SK-N-SH (cell line): Measurements from ENCODE around the gene IFNLR1. TPM values are rescaled to one million over a fixed set of nuclear protein-coding genes. Genes with fewer than 3 reads are reported as not detected.

Source experiments
- CTCF ChIA-PET: fragments of 300-600, 350-600 bp; formaldehyde crosslinking; extraction: SDS; loops from one replicate; lab custom pipeline; 2021; lab: Yijun Ruan, JAX
- POLR2A ChIA-PET: fragments of 350-600 bp; sonication (Branson Sonifier 250); formaldehyde crosslinking; extraction: SDS; loops from one replicate; lab custom pipeline; 2020; ENCODE audit warnings: antibody characterized with exemption, inconsistent platforms; lab: Yijun Ruan, JAX
- DNase-seq: peaks from one replicate; pipeline ENCODE4 v3.0.0; 2012
- H2AFZ ChIP-seq: fragments of 200-600 bp; sonication (generic); 2 replicates; pipeline ENCODE4 v1.8.1; 2016; ENCODE audit warnings: antibody characterized with exemption, mild to moderate bottlenecking, low read depth
- H3F3A ChIP-seq: fragments of 200-600 bp; sonication (generic); replicated peaks from 2 replicates; pipeline ENCODE3; 2016; ENCODE audit warnings: antibody characterized with exemption, mild to moderate bottlenecking; ENCODE audit not compliant: insufficient read depth
- H3K27ac ChIP-seq, 2 experiments: fragments of 200-500 bp in 1 of 2; fragments of 200-600 bp in 1 of 2; sonication (Bioruptor generic) in 1 of 2; sonication (generic), shearing (Covaris generic) in 1 of 2; 2 replicates each; pipeline versions ENCODE4 v1.5.1 to v1.6.1; 2014 to 2016; ENCODE audit warnings: low read depth in 2 of 2, inconsistent platforms in 1 of 2, low read length in 1 of 2, mild to moderate bottlenecking in 1 of 2, mixed read lengths in 1 of 2
- H3K27me3 ChIP-seq: fragments of 200-600 bp; sonication (generic), shearing (Covaris generic); 2 replicates; pipeline ENCODE4 v1.6.1; 2016; ENCODE audit warnings: mixed run types; ENCODE audit not compliant: insufficient read depth
- H3K36me3 ChIP-seq, 2 experiments: fragments of 200-500 bp in 1 of 2; fragments of 200-600 bp in 1 of 2; sonication (Bioruptor generic) in 1 of 2; sonication (generic) in 1 of 2; replicated peaks in 1 of 2; 2 replicates each; pipeline versions ENCODE3 to v1.5.1; 2014 to 2016; ENCODE audit warnings: low read length in 1 of 2, mild to moderate bottlenecking in 1 of 2; ENCODE audit not compliant: insufficient read depth in 2 of 2, control insufficient read depth in 1 of 2
- H3K4me1 ChIP-seq, 2 experiments: fragments of 200-500 bp in 1 of 2; fragments of 200-600 bp in 1 of 2; sonication (Bioruptor generic) in 1 of 2; sonication (generic), shearing (Covaris generic) in 1 of 2; 2 replicates each; pipeline versions ENCODE4 v1.5.1 to v1.6.1; 2014 to 2016; ENCODE audit warnings: low read depth in 1 of 2, low read length in 1 of 2, mixed run types in 1 of 2; ENCODE audit not compliant: insufficient read depth in 2 of 2, control insufficient read depth in 1 of 2
- H3K4me2 ChIP-seq: fragments of 200-600 bp; sonication (generic), shearing (Covaris generic); 2 replicates; pipeline ENCODE4 v1.6.1; 2017; ENCODE audit warnings: mixed run types
- H3K4me3 ChIP-seq, 2 experiments: fragments of 200-500 bp in 1 of 2; fragments of 200-600 bp in 1 of 2; sonication (Bioruptor generic) in 1 of 2; sonication (generic), shearing (Covaris generic) in 1 of 2; 2 replicates each; pipeline versions ENCODE4 v1.5.1 to v1.8.1; 2014 to 2016; ENCODE audit warnings: low read depth in 2 of 2, inconsistent platforms in 1 of 2, low read length in 1 of 2, mild to moderate bottlenecking in 1 of 2, mixed read lengths in 1 of 2, moderate library complexity in 1 of 2
- H3K79me2 ChIP-seq: fragments of 200-600 bp; sonication (generic); 2 replicates; pipeline ENCODE4 v1.8.1; 2017; ENCODE audit warnings: mild to moderate bottlenecking; ENCODE audit not compliant: insufficient read depth
- H3K9ac ChIP-seq: fragments of 200-600 bp; sonication (generic); 2 replicates; pipeline ENCODE4 v1.6.1; 2017; ENCODE audit warnings: mixed run types
- H3K9me2 ChIP-seq: fragments of 200-600 bp; sonication (generic); 2 replicates; pipeline ENCODE4 v1.6.1; 2017; ENCODE audit warnings: mixed run types
- H3K9me3 ChIP-seq: fragments of 200-600 bp; sonication (generic); 2 replicates; pipeline ENCODE4 v1.6.1; 2017; ENCODE audit warnings: mixed run types, mild to moderate bottlenecking, moderate library complexity
- H4K20me1 ChIP-seq: fragments of 200-600 bp; sonication (generic); 2 replicates; pipeline ENCODE4 v1.6.1; 2017; ENCODE audit warnings: mild to moderate bottlenecking, mixed run types; ENCODE audit not compliant: insufficient read depth
- CHD2 ChIP-seq: fragments of 150-350 bp; IDR thresholded peaks from 2 replicates; pipeline ENCODE4 v1.6.1; 2018; ENCODE audit warnings: low read length; ENCODE audit not compliant: partially characterized antibody
- ELF1 ChIP-seq: IDR thresholded peaks from 2 replicates; pipeline ENCODE4 v1.4.0; 2012
- EP300 ChIP-seq, 2 experiments: IDR thresholded peaks; 2 replicates each; pipeline versions ENCODE4 v1.4.0 to v1.6.1; 2012; ENCODE audit warnings: borderline replicate concordance in 1 of 2, low read depth in 1 of 2, low read length in 1 of 2
- FOSL2 ChIP-seq: IDR thresholded peaks from 2 replicates; pipeline ENCODE4 v1.4.0; 2012; ENCODE audit warnings: low read depth, mild to moderate bottlenecking, moderate library complexity, borderline replicate concordance
- FOXM1 ChIP-seq: IDR thresholded peaks from 2 replicates; pipeline ENCODE4 v1.4.0; 2012; ENCODE audit warnings: low read depth, mild to moderate bottlenecking
- GABPA ChIP-seq: IDR thresholded peaks from 2 replicates; pipeline ENCODE4 v1.4.0; 2012; ENCODE audit warnings: low read depth, mild to moderate bottlenecking
- GATA2 ChIP-seq: sonication (generic); formaldehyde crosslinking; IDR thresholded peaks from 2 replicates; pipeline ENCODE4 v1.5.0; 2020; ENCODE audit warnings: mild to moderate bottlenecking, missing genetic modification reagents
- JUND ChIP-seq: IDR thresholded peaks from 2 replicates; pipeline ENCODE4 v1.4.0; 2012
- MEF2A ChIP-seq: IDR thresholded peaks from 2 replicates; pipeline ENCODE4 v1.4.0; 2012; ENCODE audit warnings: low read depth, borderline replicate concordance
- MXI1 ChIP-seq: IDR thresholded peaks from 2 replicates; pipeline ENCODE4 v1.6.1; 2012; ENCODE audit warnings: mild to moderate bottlenecking, low read depth, low read length, improper control_type of control experiment
- NRF1 ChIP-seq: IDR thresholded peaks from 2 replicates; pipeline ENCODE4 v1.6.1; 2012; ENCODE audit warnings: low read depth, mild to moderate bottlenecking, low read length
- POLR2AphosphoS5 ChIP-seq: IDR thresholded peaks from 2 replicates; pipeline ENCODE4 v1.6.1; 2012; ENCODE audit warnings: low read depth, low read length
- RAD21 ChIP-seq: IDR thresholded peaks from 2 replicates; pipeline ENCODE4 v1.6.1; 2012; ENCODE audit warnings: mild to moderate bottlenecking, low read length
- TAF1 ChIP-seq: IDR thresholded peaks from 2 replicates; pipeline ENCODE4 v1.6.1; 2012; ENCODE audit warnings: low read depth, mild to moderate bottlenecking, low read length, moderate library complexity, borderline replicate concordance
- TCF12 ChIP-seq: IDR thresholded peaks from 2 replicates; pipeline ENCODE4 v1.4.0; 2012
- YY1 ChIP-seq: IDR thresholded peaks from 2 replicates; pipeline ENCODE4 v1.4.0; 2012; ENCODE audit warnings: low read depth, mild to moderate bottlenecking
- WGBS: methylation state at CpG from one replicate; pipeline ENCODE4 v1.1.6; 2017; ENCODE audit warnings: low lambda C conversion rate; 5-methylcytosine and 5-hydroxymethylcytosine counted together
- polyA plus RNA-seq, 3 experiments: library from polyadenylated mRNA; depleted of rRNA; stranded (reverse); fragments of >200 nt; gene quantifications; 2 replicates each; pipeline ENCODE4 v1.2.3, GENCODE V29; 2012
- TF ChIP-seq, protein P1 (sequence below): IDR thresholded peaks from 2 replicates; pipeline ENCODE4 v1.4.0; 2012; ENCODE audit warnings: low read depth
- TF ChIP-seq, protein P2 (sequence below): IDR thresholded peaks from 2 replicates; pipeline ENCODE4 v1.4.0; 2012; ENCODE audit warnings: low read depth, borderline replicate concordance
- TF ChIP-seq, protein P3 (sequence below): fragments of 200-600 bp; sonication (generic); IDR thresholded peaks from 2 replicates; pipeline ENCODE4 v1.6.1; 2017; ENCODE audit warnings: antibody characterized with exemption, mild to moderate bottlenecking, moderate library complexity
- TF ChIP-seq, protein P4 (sequence below): IDR thresholded peaks from 2 replicates; pipeline ENCODE4; 2012

Gene IFNLR1
- polyA plus RNA-seq, 1 of the 3 experiments (the other 2 are of a cell fraction), result 0.30 TPM

DNA sequence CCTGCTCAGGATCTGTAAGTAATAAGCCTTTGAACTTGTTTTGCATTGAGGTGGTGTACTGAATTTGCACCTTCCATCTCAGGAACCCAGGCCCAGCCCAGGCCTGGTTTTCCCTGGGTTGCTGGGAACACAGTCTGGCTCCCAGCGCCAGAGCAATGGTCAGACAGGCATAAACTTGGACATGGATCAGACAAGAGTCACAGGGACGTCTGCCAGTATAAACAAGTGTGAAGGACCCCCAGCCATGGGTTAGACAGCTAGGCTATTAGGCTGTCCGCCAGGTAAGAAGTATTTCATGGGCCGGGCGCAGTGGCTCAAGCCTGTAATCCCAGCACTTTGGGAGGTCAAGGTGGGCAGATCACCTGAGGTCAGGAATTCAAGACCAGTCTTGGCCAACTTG lies 5.5 kb downstream of the IFNLR1 start:
- 76% methylated on average over 3 of the region's 5 CpGs for WGBS
- H3F3A ChIP-seq, result no peaks in the 10 kb centered on the region
- H3K27me3 ChIP-seq, result no peaks in the 10 kb centered on the region
- no peaks in the 10 kb centered on the region for H3K9me3 ChIP-seq
- no peaks in the 10 kb centered on the region; a peak in 1 of 4 replicates for H3K4me1 ChIP-seq
- POLR2A ChIA-PET, result no interaction called here
- no peaks in the 10 kb centered on the region for H3K79me2 ChIP-seq
- no peak overlapping the region for H3K4me2 ChIP-seq
- H3K4me3 ChIP-seq, result no peak overlapping the region
- no peak overlapping the region for H2AFZ ChIP-seq
- no peak overlapping the region for H3K9ac ChIP-seq
- no peaks in the 10 kb centered on the region for H3K36me3 ChIP-seq
- DNase-seq, result no peak
- no peaks in the 10 kb centered on the region for H3K9me2 ChIP-seq
- TF ChIP-seq RAD21 (no peak), GABPA (no peak), ELF1 (no peak), TCF12 (no peak), FOXM1 (no peak), EP300 (IDR thresholded peaks at IDR 0.05; ENCODE audit: borderline replicate concordance in 1 of 2, low read depth in 1 of 2, low read length in 1 of 2) (no peak), GATA2 (no peak), MXI1 (no peak), TAF1 (no peak), NRF1 (no peak), MEF2A (no peak), JUND (no peak), CHD2 (no peak), POLR2AphosphoS5 (no peak), YY1 (no peak), FOSL2 (no peak)
- TF ChIP-seq, protein P1, sequence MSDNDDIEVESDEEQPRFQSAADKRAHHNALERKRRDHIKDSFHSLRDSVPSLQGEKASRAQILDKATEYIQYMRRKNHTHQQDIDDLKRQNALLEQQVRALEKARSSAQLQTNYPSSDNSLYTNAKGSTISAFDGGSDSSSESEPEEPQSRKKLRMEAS, result no peak
- TF ChIP-seq, protein P2, sequence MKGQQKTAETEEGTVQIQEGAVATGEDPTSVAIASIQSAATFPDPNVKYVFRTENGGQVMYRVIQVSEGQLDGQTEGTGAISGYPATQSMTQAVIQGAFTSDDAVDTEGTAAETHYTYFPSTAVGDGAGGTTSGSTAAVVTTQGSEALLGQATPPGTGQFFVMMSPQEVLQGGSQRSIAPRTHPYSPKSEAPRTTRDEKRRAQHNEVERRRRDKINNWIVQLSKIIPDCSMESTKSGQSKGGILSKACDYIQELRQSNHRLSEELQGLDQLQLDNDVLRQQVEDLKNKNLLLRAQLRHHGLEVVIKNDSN, result no peak
- TF ChIP-seq, protein P3, sequence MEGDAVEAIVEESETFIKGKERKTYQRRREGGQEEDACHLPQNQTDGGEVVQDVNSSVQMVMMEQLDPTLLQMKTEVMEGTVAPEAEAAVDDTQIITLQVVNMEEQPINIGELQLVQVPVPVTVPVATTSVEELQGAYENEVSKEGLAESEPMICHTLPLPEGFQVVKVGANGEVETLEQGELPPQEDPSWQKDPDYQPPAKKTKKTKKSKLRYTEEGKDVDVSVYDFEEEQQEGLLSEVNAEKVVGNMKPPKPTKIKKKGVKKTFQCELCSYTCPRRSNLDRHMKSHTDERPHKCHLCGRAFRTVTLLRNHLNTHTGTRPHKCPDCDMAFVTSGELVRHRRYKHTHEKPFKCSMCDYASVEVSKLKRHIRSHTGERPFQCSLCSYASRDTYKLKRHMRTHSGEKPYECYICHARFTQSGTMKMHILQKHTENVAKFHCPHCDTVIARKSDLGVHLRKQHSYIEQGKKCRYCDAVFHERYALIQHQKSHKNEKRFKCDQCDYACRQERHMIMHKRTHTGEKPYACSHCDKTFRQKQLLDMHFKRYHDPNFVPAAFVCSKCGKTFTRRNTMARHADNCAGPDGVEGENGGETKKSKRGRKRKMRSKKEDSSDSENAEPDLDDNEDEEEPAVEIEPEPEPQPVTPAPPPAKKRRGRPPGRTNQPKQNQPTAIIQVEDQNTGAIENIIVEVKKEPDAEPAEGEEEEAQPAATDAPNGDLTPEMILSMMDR, result no peak
- TF ChIP-seq, protein P4, sequence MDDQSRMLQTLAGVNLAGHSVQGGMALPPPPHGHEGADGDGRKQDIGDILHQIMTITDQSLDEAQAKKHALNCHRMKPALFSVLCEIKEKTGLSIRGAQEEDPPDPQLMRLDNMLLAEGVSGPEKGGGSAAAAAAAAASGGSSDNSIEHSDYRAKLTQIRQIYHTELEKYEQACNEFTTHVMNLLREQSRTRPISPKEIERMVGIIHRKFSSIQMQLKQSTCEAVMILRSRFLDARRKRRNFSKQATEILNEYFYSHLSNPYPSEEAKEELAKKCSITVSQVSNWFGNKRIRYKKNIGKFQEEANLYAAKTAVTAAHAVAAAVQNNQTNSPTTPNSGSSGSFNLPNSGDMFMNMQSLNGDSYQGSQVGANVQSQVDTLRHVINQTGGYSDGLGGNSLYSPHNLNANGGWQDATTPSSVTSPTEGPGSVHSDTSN, result no peak
- TF ChIP-seq, all 33 proteins: peak for 0
- Histone ChIP-seq H3K27ac (no peak overlapping the region), H4K20me1 (no peaks in the 10 kb centered on the region)
- CTCF ChIA-PET, result interaction anchor here (0.5 to 1.1 kb wide), 3 partner anchors 31 to 219 kb away, joined by 3 read pairs; no protein-coding TSS in a partner anchor
